Sigmoid colon (tissue), 4 donors: ENCODE measurements around the gene GMDS.

Source experiments
- EP300 ChIP-seq, 4 donors: sonication (generic); formaldehyde crosslinking; IDR thresholded peaks; one replicate each; pipeline ENCODE4 v1.6.1; 2017; ENCODE audit warnings: antibody characterized with exemption in 4 of 4
- POLR2A ChIP-seq, 2 donors: fragments of 450-650 bp; IDR thresholded peaks; one replicate each; pipeline ENCODE4 v1.6.1; 2016; ENCODE audit warnings: antibody characterized with exemption in 2 of 2, mild to moderate bottlenecking in 2 of 2, moderate library complexity in 2 of 2
- POLR2AphosphoS5 ChIP-seq, 4 donors: sonication (generic); formaldehyde crosslinking; IDR thresholded peaks; one replicate each; pipeline ENCODE4 v1.6.1; 2017; ENCODE audit warnings: antibody characterized with exemption in 4 of 4
- TF ChIP-seq, protein P1 (sequence below), 4 experiments: fragments of 450-650 bp in 3 of 4; fragments of 200-600 bp in 1 of 4; IDR thresholded peaks; one replicate each; pipeline ENCODE4 v1.5.1; 2016 to 2019; ENCODE audit warnings: antibody characterized with exemption in 4 of 4, mild to moderate bottlenecking in 3 of 4, moderate library complexity in 2 of 4

DNA sequence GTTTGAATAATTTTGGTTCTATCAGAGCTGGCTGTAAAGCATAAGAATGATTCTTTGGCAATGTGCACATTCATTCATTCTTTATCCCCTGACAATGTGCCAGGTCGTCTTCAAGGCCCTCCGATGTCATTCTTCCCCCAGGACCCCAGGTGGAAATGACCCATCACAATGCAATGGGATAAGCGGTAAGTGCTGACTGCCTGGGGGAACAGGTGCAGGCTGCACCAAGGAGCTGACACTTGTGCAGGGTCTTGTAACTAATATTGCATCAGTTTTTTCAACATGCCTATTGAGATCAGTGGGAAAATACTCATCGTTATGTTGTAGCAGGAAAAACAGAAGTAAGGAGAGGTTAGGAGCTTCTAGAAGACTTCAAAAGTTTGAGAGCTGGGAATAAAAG, 530.1 kb downstream of the GMDS start:
- TF ChIP-seq, protein P1, sequence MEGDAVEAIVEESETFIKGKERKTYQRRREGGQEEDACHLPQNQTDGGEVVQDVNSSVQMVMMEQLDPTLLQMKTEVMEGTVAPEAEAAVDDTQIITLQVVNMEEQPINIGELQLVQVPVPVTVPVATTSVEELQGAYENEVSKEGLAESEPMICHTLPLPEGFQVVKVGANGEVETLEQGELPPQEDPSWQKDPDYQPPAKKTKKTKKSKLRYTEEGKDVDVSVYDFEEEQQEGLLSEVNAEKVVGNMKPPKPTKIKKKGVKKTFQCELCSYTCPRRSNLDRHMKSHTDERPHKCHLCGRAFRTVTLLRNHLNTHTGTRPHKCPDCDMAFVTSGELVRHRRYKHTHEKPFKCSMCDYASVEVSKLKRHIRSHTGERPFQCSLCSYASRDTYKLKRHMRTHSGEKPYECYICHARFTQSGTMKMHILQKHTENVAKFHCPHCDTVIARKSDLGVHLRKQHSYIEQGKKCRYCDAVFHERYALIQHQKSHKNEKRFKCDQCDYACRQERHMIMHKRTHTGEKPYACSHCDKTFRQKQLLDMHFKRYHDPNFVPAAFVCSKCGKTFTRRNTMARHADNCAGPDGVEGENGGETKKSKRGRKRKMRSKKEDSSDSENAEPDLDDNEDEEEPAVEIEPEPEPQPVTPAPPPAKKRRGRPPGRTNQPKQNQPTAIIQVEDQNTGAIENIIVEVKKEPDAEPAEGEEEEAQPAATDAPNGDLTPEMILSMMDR (IDR thresholded peaks at IDR 0.05): no peak
- no peak for TF ChIP-seq POLR2A (IDR thresholded peaks at IDR 0.05)
- no peak for TF ChIP-seq EP300 (IDR thresholded peaks at IDR 0.05)
- no peak for TF ChIP-seq POLR2AphosphoS5 (IDR thresholded peaks at IDR 0.05)
